ENCODE results near the gene CRNN.

GRCh38 chr1:152436593-152437496 is 22.8 kb upstream of the CRNN start:
- TF ChIP-seq CTCF (IDR thresholded peaks at IDR 0.05) (no peak), POLR2A (IDR thresholded peaks at IDR 0.05) (no peak), POLR2AphosphoS5 (IDR thresholded peaks at IDR 0.05) (no peak)

Measured in gastroesophageal sphincter (tissue), 3 donors.